ENCODE data around the gene FAM171A2.
"Not testable (repeated sequence)": the region's sequence is repeated elsewhere in the genome, so short reads cannot be mapped to it uniquely, and the experiment has no call there.

DNA sequence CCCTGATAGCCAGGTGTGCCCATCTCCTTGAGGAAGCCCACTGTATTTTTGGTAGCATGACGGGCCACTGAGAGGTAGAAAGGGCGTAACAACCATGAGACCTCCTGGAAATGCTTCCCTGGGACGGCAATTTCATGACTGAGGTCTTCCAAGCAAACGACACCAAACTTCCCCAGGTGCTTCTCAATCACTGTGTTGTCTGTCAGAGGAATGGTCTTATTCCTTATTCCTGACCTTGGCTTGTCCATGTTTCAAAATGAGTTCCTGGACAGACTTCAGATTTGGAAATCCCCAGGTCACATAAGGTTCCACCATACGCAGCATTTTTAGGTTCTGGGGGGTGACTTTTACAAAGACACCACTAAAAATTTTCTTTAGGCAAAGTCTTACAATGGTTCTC lies 1.4 kb upstream of the FAM171A2 start:
- TF ChIP-seq, protein P1, sequence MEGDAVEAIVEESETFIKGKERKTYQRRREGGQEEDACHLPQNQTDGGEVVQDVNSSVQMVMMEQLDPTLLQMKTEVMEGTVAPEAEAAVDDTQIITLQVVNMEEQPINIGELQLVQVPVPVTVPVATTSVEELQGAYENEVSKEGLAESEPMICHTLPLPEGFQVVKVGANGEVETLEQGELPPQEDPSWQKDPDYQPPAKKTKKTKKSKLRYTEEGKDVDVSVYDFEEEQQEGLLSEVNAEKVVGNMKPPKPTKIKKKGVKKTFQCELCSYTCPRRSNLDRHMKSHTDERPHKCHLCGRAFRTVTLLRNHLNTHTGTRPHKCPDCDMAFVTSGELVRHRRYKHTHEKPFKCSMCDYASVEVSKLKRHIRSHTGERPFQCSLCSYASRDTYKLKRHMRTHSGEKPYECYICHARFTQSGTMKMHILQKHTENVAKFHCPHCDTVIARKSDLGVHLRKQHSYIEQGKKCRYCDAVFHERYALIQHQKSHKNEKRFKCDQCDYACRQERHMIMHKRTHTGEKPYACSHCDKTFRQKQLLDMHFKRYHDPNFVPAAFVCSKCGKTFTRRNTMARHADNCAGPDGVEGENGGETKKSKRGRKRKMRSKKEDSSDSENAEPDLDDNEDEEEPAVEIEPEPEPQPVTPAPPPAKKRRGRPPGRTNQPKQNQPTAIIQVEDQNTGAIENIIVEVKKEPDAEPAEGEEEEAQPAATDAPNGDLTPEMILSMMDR (IDR thresholded peaks at IDR 0.05 in 4 of 5, conservative IDR thresholded peaks at IDR 0.05 in 1 of 5) = not testable (repeated sequence)
- TF ChIP-seq POLR2A (IDR thresholded peaks at IDR 0.05) = not testable (repeated sequence)

All from gastrocnemius medialis (tissue), 4 donors.